HCT116 (cell line): Measurements from ENCODE around the gene NPVF.

Source experiments
- ELF1 ChIP-seq: IDR thresholded peaks from 2 replicates; pipeline ENCODE4 v1.6.1; 2012; ENCODE audit warnings: low read depth, borderline replicate concordance
- POLR2A ChIP-seq: IDR thresholded peaks from 2 replicates; pipeline ENCODE4 v1.7.0; 2011; ENCODE audit warnings: borderline replicate concordance; ENCODE audit not compliant: insufficient read depth, insufficient read length; ENCODE audit errors: extremely low read depth
- SIN3A ChIP-seq: IDR thresholded peaks from 2 replicates; pipeline ENCODE4 v1.6.1; 2012; ENCODE audit warnings: low read depth
- TCF7L2 ChIP-seq: IDR thresholded peaks from 2 replicates; pipeline ENCODE4 v1.7.0; 2011; ENCODE audit warnings: borderline replicate concordance, inconsistent platforms; ENCODE audit not compliant: insufficient read depth, insufficient read length; ENCODE audit errors: extremely low read depth
- YY1 ChIP-seq: IDR thresholded peaks from 2 replicates; pipeline ENCODE4 v1.6.1; 2011; ENCODE audit warnings: low read length, low read depth, moderate library complexity, mild to moderate bottlenecking; ENCODE audit not compliant: insufficient replicate concordance; ENCODE audit errors: extremely low read depth
- TF ChIP-seq, protein P1 (sequence below), 3 experiments: fragments of 200-600 bp in 1 of 3; sonication (generic) in 1 of 3; IDR thresholded peaks in 2 of 3; conservative IDR thresholded peaks in 1 of 3; 2 replicates each; pipeline ENCODE4 v1.5.1; 2012 to 2017; ENCODE audit warnings: low read depth in 2 of 3, low read length in 2 of 3, antibody characterized with exemption in 1 of 3, borderline replicate concordance in 1 of 3, control low read depth in 1 of 3, mild to moderate bottlenecking in 1 of 3, mixed read lengths in 1 of 3, mixed run types in 1 of 3, moderate library complexity in 1 of 3; ENCODE audit not compliant: insufficient read depth in 1 of 3

DNA sequence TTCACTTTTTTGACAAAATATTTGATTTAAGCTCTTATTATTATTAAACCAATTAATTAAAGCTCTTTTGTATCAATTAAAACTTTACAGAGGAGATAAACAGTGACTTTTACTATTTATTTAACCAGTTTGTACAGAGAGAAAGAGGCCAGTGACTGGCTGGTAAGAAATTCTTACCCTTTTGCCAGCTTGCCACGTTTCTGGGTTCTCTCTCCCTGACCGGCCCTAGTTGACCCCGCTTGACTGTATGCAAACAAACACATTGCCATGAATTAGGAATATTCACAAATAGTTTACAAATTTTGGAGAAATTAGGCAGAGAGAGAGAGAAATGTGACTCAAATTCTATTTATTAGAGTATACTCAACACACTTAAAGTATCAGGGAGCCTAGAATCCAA lies 36.2 kb downstream of the NPVF start:
- TF ChIP-seq TCF7L2 (no peak), YY1 (no peak), ELF1 (no peak), POLR2A (no peak), SIN3A (no peak)
- TF ChIP-seq, protein P1, sequence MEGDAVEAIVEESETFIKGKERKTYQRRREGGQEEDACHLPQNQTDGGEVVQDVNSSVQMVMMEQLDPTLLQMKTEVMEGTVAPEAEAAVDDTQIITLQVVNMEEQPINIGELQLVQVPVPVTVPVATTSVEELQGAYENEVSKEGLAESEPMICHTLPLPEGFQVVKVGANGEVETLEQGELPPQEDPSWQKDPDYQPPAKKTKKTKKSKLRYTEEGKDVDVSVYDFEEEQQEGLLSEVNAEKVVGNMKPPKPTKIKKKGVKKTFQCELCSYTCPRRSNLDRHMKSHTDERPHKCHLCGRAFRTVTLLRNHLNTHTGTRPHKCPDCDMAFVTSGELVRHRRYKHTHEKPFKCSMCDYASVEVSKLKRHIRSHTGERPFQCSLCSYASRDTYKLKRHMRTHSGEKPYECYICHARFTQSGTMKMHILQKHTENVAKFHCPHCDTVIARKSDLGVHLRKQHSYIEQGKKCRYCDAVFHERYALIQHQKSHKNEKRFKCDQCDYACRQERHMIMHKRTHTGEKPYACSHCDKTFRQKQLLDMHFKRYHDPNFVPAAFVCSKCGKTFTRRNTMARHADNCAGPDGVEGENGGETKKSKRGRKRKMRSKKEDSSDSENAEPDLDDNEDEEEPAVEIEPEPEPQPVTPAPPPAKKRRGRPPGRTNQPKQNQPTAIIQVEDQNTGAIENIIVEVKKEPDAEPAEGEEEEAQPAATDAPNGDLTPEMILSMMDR (IDR thresholded peaks at IDR 0.05 in 2 of 3, conservative IDR thresholded peaks at IDR 0.05 in 1 of 3; ENCODE audit: borderline replicate concordance in 1 of 3, insufficient read depth in 1 of 3, low read depth in 2 of 3, low read length in 2 of 3): no peak
